GM23248 (cell line): ENCODE data around the gene CTCF. TPM values are rescaled to one million over a fixed set of nuclear protein-coding genes. Genes with fewer than 3 reads are reported as not detected.

ENCODE experiments used
- DNase-seq: peaks from one replicate; pipeline ENCODE4 v3.0.0-alpha.2; 2015
- H2AFZ ChIP-seq: fragments of 200-600 bp; sonication (generic); 2 replicates; pipeline ENCODE4 v1.6.1; 2016; ENCODE audit warnings: antibody characterized with exemption
- H3F3A ChIP-seq: fragments of 200-600 bp; sonication (generic); 2 replicates; pipeline ENCODE4 v1.6.1; 2016; ENCODE audit warnings: mild to moderate bottlenecking, antibody characterized with exemption, mixed run types; ENCODE audit not compliant: insufficient read depth
- H3K27ac ChIP-seq: fragments of 200-600 bp; sonication (generic); 2 replicates; pipeline ENCODE4 v1.5.1; 2016; ENCODE audit warnings: mild to moderate bottlenecking
- H3K27me3 ChIP-seq: fragments of 200-600 bp; sonication (generic); replicated peaks from 2 replicates; pipeline ENCODE4 v1.6.1; 2016; ENCODE audit warnings: mild to moderate bottlenecking; ENCODE audit not compliant: insufficient read depth
- H3K36me3 ChIP-seq: fragments of 200-600 bp; sonication (generic); 2 replicates; pipeline ENCODE4 v1.6.1; 2016; ENCODE audit warnings: low read depth, mild to moderate bottlenecking
- H3K4me1 ChIP-seq: fragments of 200-600 bp; sonication (generic); 2 replicates; pipeline ENCODE4 v1.6.1; 2016; ENCODE audit warnings: mild to moderate bottlenecking; ENCODE audit not compliant: insufficient read depth
- H3K4me2 ChIP-seq: fragments of 200-600 bp; sonication (generic); one replicate; pipeline ENCODE4 v1.6.1; 2016; ENCODE audit warnings: mild to moderate bottlenecking; ENCODE audit not compliant: unreplicated experiment
- H3K4me3 ChIP-seq: fragments of 200-600 bp; sonication (generic); 2 replicates; pipeline ENCODE4 v1.5.1; 2016; ENCODE audit warnings: mild to moderate bottlenecking
- H3K79me2 ChIP-seq: fragments of 200-600 bp; sonication (generic); 2 replicates; pipeline ENCODE4 v1.6.1; 2016; ENCODE audit warnings: mild to moderate bottlenecking; ENCODE audit not compliant: insufficient read depth
- H3K9ac ChIP-seq: fragments of 200-600 bp; sonication (generic); 2 replicates; pipeline ENCODE4 v1.6.1; 2016; ENCODE audit warnings: mild to moderate bottlenecking
- H3K9me2 ChIP-seq: fragments of 200-600 bp; sonication (generic); 2 replicates; pipeline ENCODE4 v1.6.1; 2016; ENCODE audit warnings: mixed run types, mild to moderate bottlenecking, moderate library complexity; ENCODE audit not compliant: insufficient read depth
- H3K9me3 ChIP-seq: fragments of 200-600 bp; sonication (generic); one replicate; pipeline ENCODE4 v1.6.1; 2017; ENCODE audit warnings: low read depth
- H4K20me1 ChIP-seq: fragments of 200-600 bp; sonication (generic); 2 replicates; pipeline ENCODE4 v1.6.0; 2016; ENCODE audit not compliant: insufficient read depth
- EZH2 ChIP-seq: fragments of 200-600 bp; sonication (generic); IDR thresholded peaks from 2 replicates; pipeline ENCODE4 v1.6.1; 2018; ENCODE audit warnings: antibody characterized with exemption, mild to moderate bottlenecking; ENCODE audit not compliant: insufficient read depth, poor library complexity, severe bottlenecking
- EZH2phosphoT487 ChIP-seq: fragments of 200-600 bp; sonication (generic); IDR thresholded peaks from 2 replicates; pipeline ENCODE4 v1.6.1; 2018; ENCODE audit warnings: antibody characterized with exemption, moderate library complexity, mild to moderate bottlenecking, low read depth; ENCODE audit not compliant: insufficient read depth
- WGBS, 2 experiments: methylation state at CpG; one replicate each; pipeline ENCODE4 v1.1.6; 2015 to 2017; ENCODE audit warnings: low lambda C conversion rate in 2 of 2, low coverage in 1 of 2; ENCODE audit errors: missing lambda C conversion rate in 2 of 2; 5-methylcytosine and 5-hydroxymethylcytosine counted together
- in situ Hi-C: fragments of 300-500 bp; cut with MboI; formaldehyde crosslinking; loops from 2 replicates; pipeline ENCODE4 v1.15.0; 2020
- polyA plus RNA-seq: library from polyadenylated mRNA; unstranded; fragments of >200 nt; fragmentation: Nextera tagmentation; extraction: Ambion mirVana; gene quantifications from 2 replicates; pipeline ENCODE4 v1.2.1, GENCODE V29; 2016
- total RNA-seq: library from RNA; depleted of rRNA; stranded (reverse); fragments of >200 nt; shearing (Covaris generic); gene quantifications from 2 replicates; pipeline ENCODE4 v1.2.3, GENCODE V29; 2014

Gene CTCF
- total and polyA plus RNA-seq, 2 experiments from 2014 or later = 19.6 to 21.9 TPM

GRCh38 chr16:67537636-67538591, 24.4 kb upstream of the CTCF start:
- peak overlapping the region; percentile 86 for H3K9ac ChIP-seq
- peak; percentile 50 for DNase-seq
- no peaks in the 10 kb centered on the region for H3K9me3 ChIP-seq
- 39 to 43% methylated on average over 44 to 46 of the region's 97 CpGs for WGBS, 2 experiments
- H3K4me2 ChIP-seq = peak overlapping the region; percentile 89
- in situ Hi-C loops = no loop called here
- H2AFZ ChIP-seq = no peak overlapping the region; the same call in 1 of the 2 replicates
- 0 out of 2 replicates have a peak, but pooled peaks cover 6% of the 10 kb centered on the region for H3F3A ChIP-seq
- peaks cover 70% of the 10 kb centered on the region for H3K79me2 ChIP-seq
- H4K20me1 ChIP-seq = no peaks in the 10 kb centered on the region; the same call in 1 of the 2 replicates
- H3K4me3 ChIP-seq = peak overlapping the region; percentile 75
- H3K4me1 ChIP-seq = 0 out of 2 replicates have a peak, but pooled peaks cover 7% of the 10 kb centered on the region
- H3K27me3 ChIP-seq = no peaks in the 10 kb centered on the region
- H3K27ac ChIP-seq = peak overlapping the region; percentile 15; the same call in 1 of the 2 replicates
- TF ChIP-seq EZH2 (no peak), EZH2phosphoT487 (no peak)
- no peaks in the 10 kb centered on the region for H3K9me2 ChIP-seq
- H3K36me3 ChIP-seq = peaks cover 6% of the 10 kb centered on the region

- H3K4me1 ChIP-seq = 0 out of 2 replicates have a peak, but pooled peaks cover 7% of the 10 kb centered on the region
- no peak for TF ChIP-seq EZH2phosphoT487
- TF ChIP-seq EZH2 = no peak
- no peaks in the 10 kb centered on the region for H3K9me2 ChIP-seq
- H3K4me2 ChIP-seq = no peak overlapping the region
- in situ Hi-C loops = no loop called here
- H3F3A ChIP-seq = 0 out of 2 replicates have a peak, but pooled peaks cover 6% of the 10 kb centered on the region
- H3K79me2 ChIP-seq = peaks cover 62% of the 10 kb centered on the region
- H3K36me3 ChIP-seq = peaks cover 6% of the 10 kb centered on the region
- H3K27ac ChIP-seq = no peak overlapping the region
- H3K4me3 ChIP-seq = no peak overlapping the region
- no peaks in the 10 kb centered on the region for H3K9me3 ChIP-seq
- H3K9ac ChIP-seq = no peak overlapping the region
- H2AFZ ChIP-seq = no peak overlapping the region
- peak; percentile 34 for DNase-seq
- H3K27me3 ChIP-seq = no peaks in the 10 kb centered on the region
- no peaks in the 10 kb centered on the region; the same call in 1 of the 2 replicates for H4K20me1 ChIP-seq
- 90 to 93% methylated on average over 18 to 23 of the region's 23 CpGs for WGBS, 2 experiments
Measured at GRCh38 chr16:67538666-67539101, 23.6 kb upstream of the CTCF start.

- H2AFZ ChIP-seq = no peak overlapping the region
- H3K4me1 ChIP-seq = 0 out of 2 replicates have a peak, but pooled peaks cover 7% of the 10 kb centered on the region
- H3F3A ChIP-seq = 0 out of 2 replicates have a peak, but pooled peaks cover 3% of the 10 kb centered on the region
- in situ Hi-C loops = no loop called here
- H3K9me2 ChIP-seq = no peaks in the 10 kb centered on the region
- no peak overlapping the region for H3K4me2 ChIP-seq
- H3K36me3 ChIP-seq = peaks cover 6% of the 10 kb centered on the region
- no peak overlapping the region for H3K27ac ChIP-seq
- H3K27me3 ChIP-seq = no peaks in the 10 kb centered on the region
- 66 to 69% methylated on average over 4 of the region's 4 CpGs for whole genome bisulfite sequencing, 2 experiments
- TF ChIP-seq EZH2 (no peak), EZH2phosphoT487 (no peak)
- H4K20me1 ChIP-seq = no peaks in the 10 kb centered on the region; the same call in 1 of the 2 replicates
- no peak for DNase-seq
- H3K9ac ChIP-seq = no peak overlapping the region
- H3K9me3 ChIP-seq = no peaks in the 10 kb centered on the region
- H3K79me2 ChIP-seq = peaks cover 57% of the 10 kb centered on the region
- H3K4me3 ChIP-seq = no peak overlapping the region
Measured at GRCh38 chr16:67539271-67539670, 23.1 kb upstream of the CTCF start.

- no peak for DNase-seq
- no peak for TF ChIP-seq EZH2phosphoT487
- TF ChIP-seq EZH2 = no peak
- no peak overlapping the region for H3K4me2 ChIP-seq
- peaks cover 50% of the 10 kb centered on the region for H3K79me2 ChIP-seq
- 87 to 94% methylated on average over 27 of the region's 27 CpGs for WGBS, 2 experiments
- no peak overlapping the region for H3K9ac ChIP-seq
- H3K4me3 ChIP-seq = no peak overlapping the region
- H2AFZ ChIP-seq = no peak overlapping the region
- H3K27me3 ChIP-seq = no peaks in the 10 kb centered on the region
- H3K27ac ChIP-seq = no peak overlapping the region
- H4K20me1 ChIP-seq = no peaks in the 10 kb centered on the region
- no peaks in the 10 kb centered on the region for H3K9me3 ChIP-seq
- H3K4me1 ChIP-seq = 0 out of 2 replicates have a peak, but pooled peaks cover 7% of the 10 kb centered on the region
- no peaks in the 10 kb centered on the region for H3K9me2 ChIP-seq
- H3K36me3 ChIP-seq = peaks cover 6% of the 10 kb centered on the region
- in situ Hi-C loops = no loop called here
- H3F3A ChIP-seq = no peaks in the 10 kb centered on the region
Measured at GRCh38 chr16:67539691-67540635, 22.4 kb upstream of the CTCF start.
